Loucy (cell line): ENCODE measurements around the gene TMED5.

Experiments
- EZH2phosphoT487 ChIP-seq: fragments of 200-600 bp; IDR thresholded peaks from 2 replicates; pipeline ENCODE4 v1.6.1; 2018; ENCODE audit warnings: antibody characterized with exemption, mild to moderate bottlenecking, moderate library complexity, borderline replicate concordance
- TF ChIP-seq, protein P1 (sequence below): fragments of 200-600 bp; sonication (generic); conservative IDR thresholded peaks from 2 replicates; pipeline ENCODE4 v1.5.1; 2014; ENCODE audit warnings: mild to moderate bottlenecking, antibody characterized with exemption, low read length

- TF ChIP-seq, protein P1, sequence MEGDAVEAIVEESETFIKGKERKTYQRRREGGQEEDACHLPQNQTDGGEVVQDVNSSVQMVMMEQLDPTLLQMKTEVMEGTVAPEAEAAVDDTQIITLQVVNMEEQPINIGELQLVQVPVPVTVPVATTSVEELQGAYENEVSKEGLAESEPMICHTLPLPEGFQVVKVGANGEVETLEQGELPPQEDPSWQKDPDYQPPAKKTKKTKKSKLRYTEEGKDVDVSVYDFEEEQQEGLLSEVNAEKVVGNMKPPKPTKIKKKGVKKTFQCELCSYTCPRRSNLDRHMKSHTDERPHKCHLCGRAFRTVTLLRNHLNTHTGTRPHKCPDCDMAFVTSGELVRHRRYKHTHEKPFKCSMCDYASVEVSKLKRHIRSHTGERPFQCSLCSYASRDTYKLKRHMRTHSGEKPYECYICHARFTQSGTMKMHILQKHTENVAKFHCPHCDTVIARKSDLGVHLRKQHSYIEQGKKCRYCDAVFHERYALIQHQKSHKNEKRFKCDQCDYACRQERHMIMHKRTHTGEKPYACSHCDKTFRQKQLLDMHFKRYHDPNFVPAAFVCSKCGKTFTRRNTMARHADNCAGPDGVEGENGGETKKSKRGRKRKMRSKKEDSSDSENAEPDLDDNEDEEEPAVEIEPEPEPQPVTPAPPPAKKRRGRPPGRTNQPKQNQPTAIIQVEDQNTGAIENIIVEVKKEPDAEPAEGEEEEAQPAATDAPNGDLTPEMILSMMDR, result no peak
- no peak for TF ChIP-seq EZH2phosphoT487
These were observed 755 bp upstream of the TMED5 start, which contains the start of gene CCDC18 for GRCh38 chr1:93180723-93181613.
